Loucy (cell line): ENCODE results near the gene CACTIN.

ENCODE experiments used
- H2AFZ ChIP-seq: fragments of 200-600 bp; sonication (generic); 2 replicates; pipeline ENCODE4 v1.6.0; 2016; ENCODE audit warnings: antibody characterized with exemption, mild to moderate bottlenecking, low read length, moderate library complexity
- H3F3A ChIP-seq: fragments of 200-600 bp; 2 replicates; pipeline ENCODE4 v1.6.0; 2016; ENCODE audit warnings: antibody characterized with exemption, low read depth, mild to moderate bottlenecking
- H3K27me3 ChIP-seq: fragments of 200-600 bp; sonication (generic); 2 replicates; pipeline ENCODE4 v1.6.1; 2014; ENCODE audit warnings: low read length, mild to moderate bottlenecking; ENCODE audit not compliant: insufficient read depth, poor library complexity, severe bottlenecking
- H3K36me3 ChIP-seq: fragments of 200-600 bp; sonication (generic); 2 replicates; pipeline ENCODE4 v1.6.1; 2016; ENCODE audit warnings: low read length; ENCODE audit not compliant: insufficient read depth
- H3K4me1 ChIP-seq: fragments of 200-600 bp; sonication (generic); 2 replicates; pipeline ENCODE4 v1.5.1; 2014; ENCODE audit warnings: low read length, mild to moderate bottlenecking; ENCODE audit not compliant: insufficient read depth, poor library complexity, severe bottlenecking
- H3K4me2 ChIP-seq: fragments of 200-600 bp; sonication (generic); 2 replicates; pipeline ENCODE4 v1.6.0; 2014; ENCODE audit warnings: antibody characterized with exemption, low read length, low read depth, mild to moderate bottlenecking; ENCODE audit not compliant: poor library complexity, severe bottlenecking
- H3K4me3 ChIP-seq: fragments of 200-600 bp; sonication (generic); 2 replicates; pipeline ENCODE4 v1.5.1; 2014; ENCODE audit warnings: low read length, mild to moderate bottlenecking, mixed read lengths; ENCODE audit not compliant: poor library complexity, severe bottlenecking
- H3K79me2 ChIP-seq: fragments of 200-600 bp; sonication (generic); 2 replicates; pipeline ENCODE4 v1.6.1; 2014; ENCODE audit warnings: low read length; ENCODE audit not compliant: insufficient read depth
- H3K9ac ChIP-seq: fragments of 200-600 bp; sonication (generic); 2 replicates; pipeline ENCODE4 v1.6.0; 2014; ENCODE audit warnings: mild to moderate bottlenecking, low read depth, low read length, moderate library complexity; ENCODE audit not compliant: poor library complexity, severe bottlenecking
- H3K9me2 ChIP-seq: fragments of 200-600 bp; sonication (generic); replicated peaks from 2 replicates; pipeline ENCODE4 v1.6.1; 2016; ENCODE audit warnings: low read depth, low read length, mixed read lengths
- H3K9me3 ChIP-seq: fragments of 200-600 bp; sonication (generic); 2 replicates; pipeline ENCODE4 v1.6.1; 2014; ENCODE audit warnings: mild to moderate bottlenecking, antibody characterized with exemption, low read length, low read depth; ENCODE audit not compliant: insufficient read depth
- H4K20me1 ChIP-seq: fragments of 200-600 bp; sonication (generic); 2 replicates; pipeline ENCODE4 v1.6.0; 2014; ENCODE audit warnings: antibody characterized with exemption, low read length, mild to moderate bottlenecking; ENCODE audit not compliant: insufficient read depth, poor library complexity, severe bottlenecking
- EZH2phosphoT487 ChIP-seq: fragments of 200-600 bp; IDR thresholded peaks from 2 replicates; pipeline ENCODE4 v1.6.1; 2018; ENCODE audit warnings: antibody characterized with exemption, mild to moderate bottlenecking, moderate library complexity, borderline replicate concordance
- TF ChIP-seq, protein P1 (sequence below): fragments of 200-600 bp; sonication (generic); conservative IDR thresholded peaks from 2 replicates; pipeline ENCODE4 v1.5.1; 2014; ENCODE audit warnings: mild to moderate bottlenecking, antibody characterized with exemption, low read length

CACTIN gene

DNA sequence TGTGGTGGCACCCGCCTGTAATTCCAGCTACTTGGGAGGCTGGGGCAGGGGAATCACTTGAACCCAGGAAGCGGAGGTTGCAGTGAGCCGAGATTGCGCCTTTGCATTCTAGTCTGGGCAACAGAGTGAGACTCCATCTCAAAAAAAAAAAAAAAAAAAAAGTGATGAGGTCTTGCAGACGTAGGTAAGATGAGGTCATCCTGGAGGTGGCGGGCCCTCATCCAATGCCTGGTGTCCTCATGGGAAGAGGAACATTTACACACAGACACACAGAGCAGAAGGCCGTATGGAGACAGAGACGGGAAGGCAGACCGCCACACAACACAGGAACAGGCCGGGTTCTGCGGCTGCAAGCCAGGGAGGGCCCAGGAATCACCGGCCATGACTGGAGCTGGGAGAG is 4.4 kb downstream of the CACTIN start:
- H3K9me2 ChIP-seq, result no peaks in the 10 kb centered on the region
- H2AFZ ChIP-seq, result no peak overlapping the region
- no peaks in the 10 kb centered on the region; the same call in 1 of the 2 replicates for H3K36me3 ChIP-seq
- peaks cover 11% of the 10 kb centered on the region for H3K4me1 ChIP-seq
- H3K79me2 ChIP-seq, result peaks cover 26% of the 10 kb centered on the region
- peaks cover 16% of the 10 kb centered on the region for H4K20me1 ChIP-seq
- H3K9ac ChIP-seq, result no peak overlapping the region
- no peak overlapping the region for H3K4me2 ChIP-seq
- H3K27me3 ChIP-seq, result no peaks in the 10 kb centered on the region
- H3K4me3 ChIP-seq, result no peak overlapping the region
- no peaks in the 10 kb centered on the region for H3F3A ChIP-seq
- TF ChIP-seq, protein P1, sequence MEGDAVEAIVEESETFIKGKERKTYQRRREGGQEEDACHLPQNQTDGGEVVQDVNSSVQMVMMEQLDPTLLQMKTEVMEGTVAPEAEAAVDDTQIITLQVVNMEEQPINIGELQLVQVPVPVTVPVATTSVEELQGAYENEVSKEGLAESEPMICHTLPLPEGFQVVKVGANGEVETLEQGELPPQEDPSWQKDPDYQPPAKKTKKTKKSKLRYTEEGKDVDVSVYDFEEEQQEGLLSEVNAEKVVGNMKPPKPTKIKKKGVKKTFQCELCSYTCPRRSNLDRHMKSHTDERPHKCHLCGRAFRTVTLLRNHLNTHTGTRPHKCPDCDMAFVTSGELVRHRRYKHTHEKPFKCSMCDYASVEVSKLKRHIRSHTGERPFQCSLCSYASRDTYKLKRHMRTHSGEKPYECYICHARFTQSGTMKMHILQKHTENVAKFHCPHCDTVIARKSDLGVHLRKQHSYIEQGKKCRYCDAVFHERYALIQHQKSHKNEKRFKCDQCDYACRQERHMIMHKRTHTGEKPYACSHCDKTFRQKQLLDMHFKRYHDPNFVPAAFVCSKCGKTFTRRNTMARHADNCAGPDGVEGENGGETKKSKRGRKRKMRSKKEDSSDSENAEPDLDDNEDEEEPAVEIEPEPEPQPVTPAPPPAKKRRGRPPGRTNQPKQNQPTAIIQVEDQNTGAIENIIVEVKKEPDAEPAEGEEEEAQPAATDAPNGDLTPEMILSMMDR, result no peak
- no peak for TF ChIP-seq EZH2phosphoT487
- H3K9me3 ChIP-seq, result no peaks in the 10 kb centered on the region

DNA sequence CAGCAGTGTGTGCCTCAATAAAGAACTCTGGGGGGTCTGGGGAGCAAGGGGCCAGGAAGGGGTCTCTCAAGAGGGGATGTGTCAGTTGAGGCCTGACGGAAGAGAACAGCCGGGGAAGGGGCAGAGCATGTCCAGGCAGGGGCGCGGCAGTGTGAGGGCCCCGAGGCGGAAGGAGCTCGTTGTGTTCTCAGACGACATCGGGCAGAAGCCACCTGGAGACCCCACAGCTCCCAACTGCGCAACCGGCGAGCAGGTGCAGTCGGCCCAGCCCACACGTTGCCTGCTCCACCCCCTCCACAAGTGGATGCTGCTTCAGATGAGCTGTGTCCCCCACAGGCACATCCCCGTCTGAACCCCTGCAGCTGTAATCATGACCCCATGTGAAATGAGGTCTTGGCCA is 4.9 kb downstream of the CACTIN start:
- Histone ChIP-seq H2AFZ (no peak overlapping the region), H3K4me2 (no peak overlapping the region), H3K9me3 (no peaks in the 10 kb centered on the region), H3K36me3 (no peaks in the 10 kb centered on the region; the same call in 1 of the 2 replicates), H3K4me1 (peaks cover 11% of the 10 kb centered on the region), H3K4me3 (no peak overlapping the region), H3F3A (no peaks in the 10 kb centered on the region), H4K20me1 (peaks cover 16% of the 10 kb centered on the region), H3K9ac (no peak overlapping the region), H3K27me3 (no peaks in the 10 kb centered on the region), H3K9me2 (no peaks in the 10 kb centered on the region), H3K79me2 (peaks cover 26% of the 10 kb centered on the region)
- no peak for TF ChIP-seq EZH2phosphoT487
- TF ChIP-seq, protein P1, result no peak

DNA sequence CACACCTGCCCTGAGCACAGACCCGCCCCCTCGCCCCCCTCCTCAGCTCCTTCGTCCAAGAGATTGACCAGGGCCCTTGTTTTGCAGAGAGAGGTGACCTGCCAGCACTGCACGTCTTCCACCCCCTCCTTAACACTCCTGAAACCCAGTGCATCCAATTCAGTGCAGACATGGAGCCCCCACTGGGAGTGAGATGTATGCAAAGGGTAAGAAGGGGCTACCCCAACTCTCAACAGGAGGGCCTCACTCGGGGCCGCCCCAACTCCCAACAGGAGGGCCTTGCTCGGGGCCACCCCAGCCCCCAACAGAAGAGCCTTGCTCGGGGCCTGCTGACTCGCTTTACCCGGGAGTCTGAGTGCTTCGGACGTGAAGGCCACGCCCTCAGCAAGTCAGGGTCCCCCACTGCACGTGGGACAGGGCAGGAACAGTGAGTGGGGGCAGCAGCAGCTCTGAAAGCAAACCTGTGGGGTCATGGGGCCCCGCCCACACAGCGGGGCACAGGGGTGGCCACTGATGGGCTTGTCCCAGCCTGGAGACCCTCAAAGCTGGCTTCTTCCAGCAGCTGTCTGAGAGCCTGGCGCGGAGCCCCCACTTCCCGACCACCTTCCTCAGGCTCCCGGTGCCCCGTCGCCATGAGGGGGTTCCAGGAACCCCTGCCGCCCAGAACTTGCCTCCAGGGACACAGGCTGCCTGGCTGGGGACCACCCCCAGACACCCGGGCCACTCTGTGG is 5.6 kb downstream of the CACTIN start:
- Histone ChIP-seq H3K9ac (no peak overlapping the region), H3K4me3 (no peak overlapping the region), H3K4me2 (no peak overlapping the region), H3K9me2 (no peaks in the 10 kb centered on the region), H3K9me3 (no peaks in the 10 kb centered on the region), H4K20me1 (peaks cover 12% of the 10 kb centered on the region), H3F3A (no peaks in the 10 kb centered on the region), H3K4me1 (peaks cover 11% of the 10 kb centered on the region), H3K27me3 (no peaks in the 10 kb centered on the region), H3K79me2 (peaks cover 21% of the 10 kb centered on the region), H3K36me3 (no peaks in the 10 kb centered on the region; the same call in 1 of the 2 replicates), H2AFZ (no peak overlapping the region)
- TF ChIP-seq, protein P1, result no peak
- TF ChIP-seq EZH2phosphoT487, result no peak
